Measurements from ENCODE around the gene HS1BP3. TPM values are rescaled to one million over a fixed set of nuclear protein-coding genes. Genes with fewer than 3 reads are reported as not detected.

The HS1BP3 gene
- total and polyA plus RNA-seq, 2 of the 4 experiments (the other 2 are of a cell fraction): 9.0 to 14.8 TPM

GRCh38 chr2:20649576-20649975 is 1.3 kb downstream of the HS1BP3 start:
- no peak for TF ChIP-seq MAZ (IDR thresholded peaks at IDR 0.05; ENCODE audit: borderline replicate concordance, low read depth, low read length)
- TF ChIP-seq FOS (IDR thresholded peaks at IDR 0.05; ENCODE audit: low read depth, low read length): no peak
- TF ChIP-seq RFX5 (IDR thresholded peaks at IDR 0.05; ENCODE audit: low read depth, low read length): no peak
- no peak for TF ChIP-seq MAFK (IDR thresholded peaks at IDR 0.05; ENCODE audit: low read depth, low read length)
- TF ChIP-seq POLR2A (IDR thresholded peaks at IDR 0.05; ENCODE audit: low read depth, low read length): no peak
- no peak for TF ChIP-seq NFE2L2 (IDR thresholded peaks at IDR 0.05; ENCODE audit: low read depth, low read length)
- TF ChIP-seq CTCF (conservative IDR thresholded peaks at IDR 0.05; ENCODE audit: low read depth, low read length): no peak
- Histone ChIP-seq H3K9me3 (ENCODE audit: control insufficient read depth, insufficient read depth, low read length) (no peaks in the 10 kb centered on the region), H3K79me1 (ENCODE audit: low read depth in 1 of 2, low read length in 2 of 2) (peaks cover 10 to 38% of the 10 kb centered on the region in 2 experiments; a peak in 3 of 4 replicates), H4K5ac (ENCODE audit: low read depth, low read length) (no peak overlapping the region), H3K9ac (ENCODE audit: low read depth, low read length) (no peak overlapping the region), H2BK5ac (ENCODE audit: low read depth, low read length, poor library complexity, severe bottlenecking) (no peak overlapping the region), H3K23ac (ENCODE audit: low read depth, low read length) (peak overlapping the region; percentile 78), H4K20me1 (ENCODE audit: insufficient read depth, low read length) (peaks cover 8% of the 10 kb centered on the region; the same call in 1 of the 2 replicates), H3K27ac (ENCODE audit: insufficient read depth, low read length) (no peak overlapping the region), H3K4ac (ENCODE audit: low read depth, low read length) (peak overlapping the region; percentile 12; the same call in 1 of the 2 replicates), H3K4me1 (ENCODE audit: control insufficient read depth, insufficient read depth, low read length) (peaks cover 9% of the 10 kb centered on the region), H4K91ac (ENCODE audit: insufficient read depth, low read depth, low read length) (no peak overlapping the region), H3K4me3 (ENCODE audit: insufficient read depth, low read depth, low read length) (no peak overlapping the region), H3K56ac (ENCODE audit: extremely low read depth, insufficient read depth, low read length) (no peak overlapping the region), H2AK9ac (replicated peaks; ENCODE audit: low read depth, low read length, poor library complexity) (peak overlapping the region; percentile 37), H2BK120ac (ENCODE audit: low read depth, low read length) (no peak overlapping the region), H3K14ac (replicated peaks; ENCODE audit: low read depth, low read length) (0 out of 2 replicates have a peak overlapping the region, but pooled peaks have one; percentile 84), H3K9me1 (ENCODE audit: insufficient read depth, low read length) (peaks cover 9% of the 10 kb centered on the region), H4K8ac (ENCODE audit: low read depth in 2 of 2, low read length in 2 of 2) (no peak overlapping the region), H2BK15ac (ENCODE audit: low read depth, low read length) (no peak overlapping the region), H3K36me3 (ENCODE audit: control insufficient read depth, insufficient read depth, low read length) (peaks cover 8% of the 10 kb centered on the region; the same call in 1 of the 2 replicates), H3K27me3 (ENCODE audit: control insufficient read depth, insufficient read depth, low read length) (peaks cover 4% of the 10 kb centered on the region), H3K18ac (ENCODE audit: low read depth, low read length) (no peak overlapping the region), H3K4me2 (ENCODE audit: low read depth, low read length) (peak overlapping the region; percentile 96; the same call in 1 of the 2 replicates), H2BK20ac (ENCODE audit: low read depth, low read length) (no peak overlapping the region), H2AFZ (replicated peaks; ENCODE audit: low read length, poor library complexity) (no peak overlapping the region), H2AK5ac (ENCODE audit: low read depth, low read length) (peak overlapping the region; percentile 23; the same call in 1 of the 2 replicates)
- dilution Hi-C loops (cut with HindIII; ENCODE audit: low sequenced_read_pairs, unreplicated experiment): loop anchor here (25.0 kb wide), 1 partner anchor 262 kb away; no protein-coding TSS in a partner anchor
- 96% methylated on average over 3 of the region's 11 CpGs; no CpG with 5 or more reads in 1 of the 2 experiments for WGBS, 2 experiments (ENCODE audit: extremely low coverage in 2 of 2, insufficient read length in 1 of 2)
- ChIA-PET CTCF (no interaction called here), POLR2A (ENCODE audit: unreplicated experiment) (no interaction called here)
- BruUV-seq (replicated peaks): no TSS peak
- intact Hi-C loops (cut with micrococcal nuclease): no loop called here
- ATAC-seq (ENCODE audit: low read depth): no peak
- no peak for DNase-seq
- in situ Hi-C loops (cut with MboI; ENCODE audit: low sequenced_read_pairs): no loop called here
